Measurements from ENCODE around the gene ARGLU1. TPM values are rescaled to one million over a fixed set of nuclear protein-coding genes. Genes with fewer than 3 reads are reported as not detected.

ARGLU1 gene
- polyA plus RNA-seq, 1 donor: 197 TPM

- Histone ChIP-seq H3K4me3 (ENCODE audit: low read length) (peak overlapping the region; percentile 79), H3K27ac (ENCODE audit: low read length) (peak overlapping the region; percentile 68), H3K9me3 (ENCODE audit: control insufficient read depth, low read depth, low read length) (peaks cover 3% of the 10 kb centered on the region), H3K36me3 (ENCODE audit: control insufficient read depth, insufficient read depth, low read length) (no peaks in the 10 kb centered on the region), H3K27me3 (ENCODE audit: control insufficient read depth, insufficient read depth, low read length) (no peaks in the 10 kb centered on the region), H3K4me1 (ENCODE audit: control insufficient read depth, insufficient read depth, low read length) (peaks cover 24% of the 10 kb centered on the region)
- DNase-seq: peak; percentile 69 to 85
- WGBS (ENCODE audit: insufficient coverage, low lambda C conversion rate): no CpG with 5 or more reads among the region's 44 CpGs
Observed at GRCh38 chr13:106533101-106533942, 34.6 kb downstream of the ARGLU1 start.

GRCh38 chr13:106532111-106532929 is 35.6 kb downstream of the ARGLU1 start:
- H3K9me3 ChIP-seq (ENCODE audit: control insufficient read depth, low read depth, low read length): peaks cover 3% of the 10 kb centered on the region
- DNase-seq: peak in 1 of 2 donors; percentile 51
- WGBS (ENCODE audit: insufficient coverage, low lambda C conversion rate): no CpG with 5 or more reads among the region's 18 CpGs
- no peaks in the 10 kb centered on the region for H3K36me3 ChIP-seq (ENCODE audit: control insufficient read depth, insufficient read depth, low read length)
- H3K27me3 ChIP-seq (ENCODE audit: control insufficient read depth, insufficient read depth, low read length): no peaks in the 10 kb centered on the region
- peak overlapping the region; percentile 41 for H3K27ac ChIP-seq (ENCODE audit: low read length)
- H3K4me1 ChIP-seq (ENCODE audit: control insufficient read depth, insufficient read depth, low read length): peaks cover 32% of the 10 kb centered on the region
- H3K4me3 ChIP-seq (ENCODE audit: low read length): peak overlapping the region; percentile 79

GRCh38 chr13:106530980-106531481 is 36.9 kb downstream of the ARGLU1 start:
- Histone ChIP-seq H3K27ac (ENCODE audit: low read length) (peak overlapping the region; percentile 10), H3K27me3 (ENCODE audit: control insufficient read depth, insufficient read depth, low read length) (no peaks in the 10 kb centered on the region), H3K4me1 (ENCODE audit: control insufficient read depth, insufficient read depth, low read length) (peaks cover 30% of the 10 kb centered on the region), H3K4me3 (ENCODE audit: low read length) (peak overlapping the region; percentile 2), H3K9me3 (ENCODE audit: control insufficient read depth, low read depth, low read length) (peaks cover 3% of the 10 kb centered on the region), H3K36me3 (ENCODE audit: control insufficient read depth, insufficient read depth, low read length) (no peaks in the 10 kb centered on the region)
- WGBS (ENCODE audit: insufficient coverage, low lambda C conversion rate): 0% methylated on average over 1 of the region's 8 CpGs
- DNase-seq: no peak

- H3K27ac ChIP-seq (ENCODE audit: low read length): peak overlapping the region; percentile 25
- 32% methylated on average over 2 of the region's 11 CpGs for whole genome bisulfite sequencing (ENCODE audit: insufficient coverage, low lambda C conversion rate)
- DNase-seq: peak; percentile 53 to 79
- H3K4me3 ChIP-seq (ENCODE audit: low read length): peak overlapping the region; percentile 2
- H3K4me1 ChIP-seq (ENCODE audit: control insufficient read depth, insufficient read depth, low read length): peaks cover 29% of the 10 kb centered on the region
- no peaks in the 10 kb centered on the region for H3K36me3 ChIP-seq (ENCODE audit: control insufficient read depth, insufficient read depth, low read length)
- no peaks in the 10 kb centered on the region for H3K9me3 ChIP-seq (ENCODE audit: control insufficient read depth, low read depth, low read length)
- H3K27me3 ChIP-seq (ENCODE audit: control insufficient read depth, insufficient read depth, low read length): no peaks in the 10 kb centered on the region
Observed at GRCh38 chr13:106530171-106530851, 37.6 kb downstream of the ARGLU1 start.

GRCh38 chr13:106529415-106530170 is 38.3 kb downstream of the ARGLU1 start:
- WGBS (ENCODE audit: insufficient coverage, low lambda C conversion rate): 57% methylated on average over 5 of the region's 8 CpGs
- Histone ChIP-seq H3K9me3 (ENCODE audit: control insufficient read depth, low read depth, low read length) (no peaks in the 10 kb centered on the region), H3K27ac (ENCODE audit: low read length) (peak overlapping the region; percentile 25), H3K4me3 (ENCODE audit: low read length) (no peak overlapping the region), H3K4me1 (ENCODE audit: control insufficient read depth, insufficient read depth, low read length) (peaks cover 29% of the 10 kb centered on the region), H3K36me3 (ENCODE audit: control insufficient read depth, insufficient read depth, low read length) (no peaks in the 10 kb centered on the region), H3K27me3 (ENCODE audit: control insufficient read depth, insufficient read depth, low read length) (no peaks in the 10 kb centered on the region)
- DNase-seq: peak in 1 of 2 donors; percentile 47

GRCh38 chr13:106528718-106529414 is 39.1 kb downstream of the ARGLU1 start:
- Histone ChIP-seq H3K27ac (ENCODE audit: low read length) (no peak overlapping the region), H3K4me1 (ENCODE audit: control insufficient read depth, insufficient read depth, low read length) (peaks cover 29% of the 10 kb centered on the region)
- DNase-seq: peak in 1 of 2 donors; percentile 23

GRCh38 chr13:106527826-106528225 is 40.1 kb downstream of the ARGLU1 start:
- H3K27me3 ChIP-seq (ENCODE audit: control insufficient read depth, insufficient read depth, low read length): no peaks in the 10 kb centered on the region
- WGBS (ENCODE audit: insufficient coverage, low lambda C conversion rate): 0% methylated on average over 1 of the region's 2 CpGs
- DNase-seq: no peak
- no peak overlapping the region for H3K27ac ChIP-seq (ENCODE audit: low read length)
- H3K36me3 ChIP-seq (ENCODE audit: control insufficient read depth, insufficient read depth, low read length): no peaks in the 10 kb centered on the region
- no peaks in the 10 kb centered on the region for H3K9me3 ChIP-seq (ENCODE audit: control insufficient read depth, low read depth, low read length)
- peaks cover 31% of the 10 kb centered on the region for H3K4me1 ChIP-seq (ENCODE audit: control insufficient read depth, insufficient read depth, low read length)
- no peak overlapping the region for H3K4me3 ChIP-seq (ENCODE audit: low read length)

More at GRCh38 chr13:106528718-106529414, 39.1 kb downstream of the ARGLU1 start:
- no peaks in the 10 kb centered on the region for H3K9me3 ChIP-seq (ENCODE audit: control insufficient read depth, low read depth, low read length)
- no peaks in the 10 kb centered on the region for H3K36me3 ChIP-seq (ENCODE audit: control insufficient read depth, insufficient read depth, low read length)
- H3K4me3 ChIP-seq (ENCODE audit: low read length): no peak overlapping the region
- WGBS (ENCODE audit: insufficient coverage, low lambda C conversion rate): 40% methylated on average over 1 of the region's 7 CpGs
- no peaks in the 10 kb centered on the region for H3K27me3 ChIP-seq (ENCODE audit: control insufficient read depth, insufficient read depth, low read length)

- Histone ChIP-seq H3K36me3 (ENCODE audit: control insufficient read depth, insufficient read depth, low read length) (no peaks in the 10 kb centered on the region), H3K4me3 (ENCODE audit: low read length) (no peak overlapping the region), H3K27ac (ENCODE audit: low read length) (no peak overlapping the region), H3K4me1 (ENCODE audit: control insufficient read depth, insufficient read depth, low read length) (peaks cover 35% of the 10 kb centered on the region), H3K27me3 (ENCODE audit: control insufficient read depth, insufficient read depth, low read length) (no peaks in the 10 kb centered on the region), H3K9me3 (ENCODE audit: control insufficient read depth, low read depth, low read length) (no peaks in the 10 kb centered on the region)
- DNase-seq: no peak
- no CpG with 5 or more reads among the region's 1 CpG for WGBS (ENCODE audit: insufficient coverage, low lambda C conversion rate)
Observed at GRCh38 chr13:106527445-106527801, 40.5 kb downstream of the ARGLU1 start.

- Histone ChIP-seq H3K4me1 (ENCODE audit: control insufficient read depth, insufficient read depth, low read length) (peaks cover 37% of the 10 kb centered on the region), H3K4me3 (ENCODE audit: low read length) (no peak overlapping the region), H3K27me3 (ENCODE audit: control insufficient read depth, insufficient read depth, low read length) (no peaks in the 10 kb centered on the region), H3K27ac (ENCODE audit: low read length) (no peak overlapping the region), H3K9me3 (ENCODE audit: control insufficient read depth, low read depth, low read length) (no peaks in the 10 kb centered on the region), H3K36me3 (ENCODE audit: control insufficient read depth, insufficient read depth, low read length) (no peaks in the 10 kb centered on the region)
- 100% methylated on average over 1 of the region's 8 CpGs for WGBS (ENCODE audit: insufficient coverage, low lambda C conversion rate)
- DNase-seq: no peak
Observed at GRCh38 chr13:106526738-106527444, 41.0 kb downstream of the ARGLU1 start.

All from large intestine (tissue), 3 donors.